Activated naive CD4-positive, alpha-beta T cell treated with anti-CD3 and anti-CD28 coated beads for 36 hours (primary cell): Measurements from ENCODE around the gene SVBP. TPM values are rescaled to one million over a fixed set of nuclear protein-coding genes. Genes with fewer than 3 reads are reported as not detected.
"Not testable (repeated sequence)": the region's sequence is repeated elsewhere in the genome, so short reads cannot be mapped to it uniquely, and the experiment has no call there.

Source experiments
- CTCF ChIA-PET: fragments of 350-600 bp; sonication (Branson Sonifier 250); formaldehyde crosslinking; loops from one replicate; lab custom pipeline; 2021; ENCODE audit warnings: antibody characterized with exemption; lab: Charles Lee
- DNase-seq: peaks from one replicate; pipeline ENCODE4 v3.0.0-alpha.2; 2020
- H3K27ac Mint-ChIP-seq: one replicate; pipeline ENCODE4 v1.8.0; 2021; ENCODE audit warnings: mild to moderate bottlenecking, mixed read lengths
- H3K27me3 Mint-ChIP-seq: one replicate; pipeline ENCODE4 v1.8.0; 2021; ENCODE audit warnings: low read depth, mixed read lengths
- H3K36me3 Mint-ChIP-seq: one replicate; pipeline ENCODE4 v1.8.0; 2021; ENCODE audit warnings: low read depth, mixed read lengths
- H3K4me1 Mint-ChIP-seq: one replicate; pipeline ENCODE4 v1.8.0; 2021; ENCODE audit warnings: low read depth, mixed read lengths
- H3K4me3 Mint-ChIP-seq: one replicate; pipeline ENCODE4 v1.8.0; 2021; ENCODE audit warnings: mild to moderate bottlenecking, moderate library complexity, mixed read lengths
- H3K9me3 Mint-ChIP-seq: one replicate; pipeline ENCODE4 v1.8.0; 2021; ENCODE audit warnings: mixed read lengths
- intact Hi-C: fragments of 100-400 bp; cut with micrococcal nuclease; formaldehyde crosslinking; loops from one replicate; pipeline ENCODE4 v1.15.1; 2023
- total RNA-seq, 2 experiments: library from RNA; stranded (reverse); gene quantifications; one replicate each; pipeline ENCODE4 v1.2.3, GENCODE V29; 2021

The SVBP gene
- total RNA-seq, 2 experiments from 2014 or later, result 16.4 to 17.0 TPM

DNA sequence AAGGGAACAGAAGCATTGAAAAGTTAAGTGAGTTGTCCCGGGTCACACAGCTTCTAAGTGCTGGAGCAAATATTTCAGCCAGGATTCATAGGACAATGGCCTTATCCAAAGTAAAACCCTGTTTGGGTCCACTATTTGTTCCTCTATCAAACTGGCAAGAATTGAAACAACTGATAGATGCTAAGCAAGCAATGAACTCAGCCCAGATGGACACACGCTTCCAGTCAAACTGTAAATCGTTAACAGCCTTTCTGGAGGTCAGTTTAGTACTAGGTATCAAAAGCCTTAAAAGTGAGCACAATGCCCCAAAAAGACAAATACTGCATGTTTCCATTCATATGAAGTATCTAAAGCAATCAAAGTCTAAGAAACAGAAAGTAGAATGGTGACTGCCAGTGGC is 779 bp upstream of the SVBP start:
- CTCF ChIA-PET, result interaction anchor here (0.6 to 1.5 kb wide), 2 partner anchors 17 to 29 kb away, joined by 3 read pairs; partner anchors contain the start of gene ZNF691
- H3K4me1 Mint-ChIP-seq, result peaks cover 22% of the 10 kb centered on the region
- H3K27ac Mint-ChIP-seq, result no peak overlapping the region
- no peak for DNase-seq
- intact Hi-C loops, result loop anchor here (1.0 to 5.0 kb wide), 8 partner anchors 28 to 481 kb away; partner anchors contain the start of genes C1orf50, CCDC30, CFAP57 and EBNA1BP2
- no peaks in the 10 kb centered on the region for H3K9me3 Mint-ChIP-seq
- H3K4me3 Mint-ChIP-seq, result peak overlapping the region; percentile 76
- peaks cover 4% of the 10 kb centered on the region for H3K36me3 Mint-ChIP-seq
- H3K27me3 Mint-ChIP-seq, result no peaks in the 10 kb centered on the region

DNA sequence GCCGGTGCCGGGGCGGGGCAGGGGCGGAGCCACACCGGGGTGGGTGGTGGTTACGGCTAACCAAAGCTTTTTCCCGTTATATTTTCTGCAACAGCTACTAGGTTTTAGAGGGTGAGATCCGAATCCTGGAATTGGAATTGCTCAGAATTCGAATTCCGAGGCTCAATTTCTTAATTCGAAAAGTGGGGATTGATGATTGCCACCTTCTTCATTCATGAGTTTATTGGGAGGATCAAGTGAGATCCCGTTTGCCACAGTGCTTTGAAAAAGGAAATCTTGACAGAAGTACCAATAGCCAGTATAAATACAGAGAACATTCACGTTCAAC is 207 bp upstream of the SVBP start:
- Mint-ChIP-seq H3K36me3 (peaks cover 4% of the 10 kb centered on the region), H3K27ac (no peak overlapping the region), H3K4me1 (peaks cover 17% of the 10 kb centered on the region), H3K4me3 (peak overlapping the region; percentile 76), H3K9me3 (no peaks in the 10 kb centered on the region), H3K27me3 (no peaks in the 10 kb centered on the region)
- intact Hi-C loops, result loop anchor here (1.0 to 5.0 kb wide), 8 partner anchors 29 to 480 kb away; partner anchors contain the start of genes C1orf50, CCDC30, CFAP57 and EBNA1BP2
- no peak for DNase-seq
- CTCF ChIA-PET, result interaction anchor here (0.6 to 1.5 kb wide), 2 partner anchors 17 to 29 kb away, joined by 3 read pairs; partner anchors contain the start of gene ZNF691

DNA sequence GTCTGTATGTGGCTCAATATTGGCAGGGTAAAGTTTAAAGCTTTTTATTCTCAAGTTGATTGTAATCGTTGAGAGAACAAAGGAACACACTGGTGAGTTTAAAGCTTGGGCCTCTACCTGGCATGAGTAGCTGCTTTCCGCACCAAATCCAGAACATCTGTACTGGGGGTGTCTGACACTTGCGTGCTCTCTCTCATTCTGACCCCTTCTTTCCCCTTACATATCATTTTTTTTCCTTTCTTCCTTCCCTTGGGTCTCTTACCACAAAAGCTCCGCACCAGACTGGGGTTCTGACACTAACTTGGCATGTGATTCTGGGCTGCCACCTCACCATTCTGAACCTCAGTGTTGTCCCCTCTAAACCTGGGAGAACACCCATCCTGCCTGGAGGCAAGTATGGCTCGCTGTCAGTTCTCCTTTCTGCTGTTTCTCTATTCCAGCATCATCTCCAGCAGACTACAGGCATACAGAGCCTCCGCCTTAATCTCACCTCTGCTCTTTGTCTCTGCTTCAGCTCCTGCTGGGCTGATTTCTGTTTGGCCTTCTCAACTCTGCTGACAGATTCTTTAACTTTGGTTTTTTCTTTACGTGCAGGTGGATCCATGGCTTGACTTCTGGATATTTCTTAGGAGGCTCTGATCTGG is 1.1 kb downstream of the SVBP start:
- intact Hi-C loops, result loop anchor here (2.0 to 5.0 kb wide), 3 partner anchors 109 to 479 kb away; partner anchors contain the start of genes CCDC30 and FOXJ3
- Mint-ChIP-seq H3K36me3 (peaks cover 4% of the 10 kb centered on the region), H3K4me1 (peaks cover 17% of the 10 kb centered on the region), H3K27ac (peak overlapping the region; percentile 77), H3K27me3 (no peaks in the 10 kb centered on the region), H3K4me3 (peak overlapping the region; percentile 76), H3K9me3 (no peaks in the 10 kb centered on the region)
- peak; percentile 40 for DNase-seq
- CTCF ChIA-PET, result interaction anchor here (0.6 to 1.7 kb wide), 6 partner anchors 35 to 1534 kb away, joined by 3 to 7 read pairs (median 4); partner anchors contain the start of genes C1orf50 and P3H1

DNA sequence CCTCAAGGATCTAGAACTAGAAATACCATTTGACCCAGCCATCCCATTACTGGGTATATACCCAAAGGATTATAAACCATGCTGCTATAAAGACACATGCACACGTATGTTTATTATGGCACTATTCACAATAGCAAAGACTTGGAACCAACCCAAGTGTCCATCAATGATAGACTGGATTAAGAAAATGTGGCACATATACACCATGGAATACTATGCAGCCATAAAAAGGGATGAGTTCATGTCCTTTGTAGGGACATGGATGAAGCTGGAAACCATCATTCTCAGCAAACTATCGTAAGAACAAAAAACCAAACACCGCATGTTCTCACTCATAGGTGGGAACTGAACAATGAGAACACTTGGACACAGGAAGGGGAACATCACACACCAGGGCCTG is 2.4 kb downstream of the SVBP start:
- H3K9me3 Mint-ChIP-seq, H3K36me3 Mint-ChIP-seq, CTCF ChIA-PET, DNase-seq, H3K27me3 Mint-ChIP-seq, H3K4me3 Mint-ChIP-seq, H3K27ac Mint-ChIP-seq: not testable (repeated sequence)
- H3K4me1 Mint-ChIP-seq, result peaks cover 17% of the 10 kb centered on the region
- intact Hi-C loops, result loop anchor here (5.0 kb wide), 2 partner anchors 353 to 478 kb away; partner anchors contain the start of genes CCDC30 and FOXJ3

DNA sequence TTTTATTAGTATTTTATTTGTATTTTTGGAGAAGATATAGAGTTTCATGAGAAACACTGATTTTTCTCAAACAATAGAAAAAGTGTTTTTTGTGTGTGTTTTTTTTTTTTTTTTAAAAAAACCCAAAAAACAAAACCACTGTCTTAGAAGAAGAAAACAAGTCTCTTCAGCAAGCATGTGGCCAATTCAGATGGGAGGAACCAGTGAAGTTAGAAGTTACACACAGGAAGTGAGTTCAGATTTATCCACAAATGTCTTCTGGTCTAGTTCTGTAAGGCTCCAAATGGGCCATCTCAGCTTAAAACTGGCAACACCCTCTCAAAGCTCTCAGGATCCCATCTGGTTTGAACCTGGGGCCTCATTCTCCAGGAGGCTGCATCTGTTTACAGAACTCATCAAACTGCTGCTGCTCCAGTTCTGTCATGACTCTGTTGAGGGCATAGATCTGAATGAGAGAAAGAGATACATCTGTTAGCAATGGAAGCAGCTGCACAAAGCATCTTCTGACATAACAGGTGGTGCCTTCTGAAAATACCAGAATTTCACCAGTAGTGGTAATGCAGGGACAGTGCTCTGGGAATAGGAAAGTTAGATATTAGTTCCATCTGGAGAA is 10.0 kb downstream of the SVBP start:
- Mint-ChIP-seq H3K27ac (no peak overlapping the region), H3K36me3 (peaks cover 8% of the 10 kb centered on the region), H3K27me3 (no peaks in the 10 kb centered on the region), H3K9me3 (no peaks in the 10 kb centered on the region), H3K4me3 (no peak overlapping the region), H3K4me1 (peaks cover 5% of the 10 kb centered on the region)
- no peak for DNase-seq
- CTCF ChIA-PET, result interaction anchor here (1.0 to 1.6 kb wide), 2 partner anchors 29 to 108 kb away, joined by 3 to 4 read pairs; no protein-coding TSS in a partner anchor
- intact Hi-C loops, result no loop called here

DNA sequence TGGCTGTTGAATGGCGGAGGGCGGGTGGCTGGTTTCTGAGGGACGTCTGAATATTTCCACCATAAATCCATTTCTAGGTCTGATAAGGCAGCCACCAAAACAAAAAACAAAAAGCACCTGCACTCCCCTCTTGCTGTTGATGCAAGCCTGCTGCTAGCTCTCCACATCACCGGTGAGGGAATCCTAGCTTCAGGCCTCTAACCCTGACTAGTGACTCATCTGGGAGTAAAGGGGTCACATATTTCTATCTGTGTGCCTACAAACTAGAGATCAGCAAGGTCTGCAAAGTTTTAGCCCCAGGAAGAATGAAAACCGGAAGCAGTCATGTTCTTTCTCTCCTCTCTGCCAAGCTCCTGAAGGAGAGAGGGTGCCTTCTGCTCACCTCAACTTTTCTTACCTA is 10.6 kb downstream of the SVBP start:
- CTCF ChIA-PET, result interaction anchor here (0.5 to 1.6 kb wide), 3 partner anchors 15 to 108 kb away, joined by 3 read pairs; no protein-coding TSS in a partner anchor
- Mint-ChIP-seq H3K4me3 (no peak overlapping the region), H3K27me3 (no peaks in the 10 kb centered on the region)

DNA sequence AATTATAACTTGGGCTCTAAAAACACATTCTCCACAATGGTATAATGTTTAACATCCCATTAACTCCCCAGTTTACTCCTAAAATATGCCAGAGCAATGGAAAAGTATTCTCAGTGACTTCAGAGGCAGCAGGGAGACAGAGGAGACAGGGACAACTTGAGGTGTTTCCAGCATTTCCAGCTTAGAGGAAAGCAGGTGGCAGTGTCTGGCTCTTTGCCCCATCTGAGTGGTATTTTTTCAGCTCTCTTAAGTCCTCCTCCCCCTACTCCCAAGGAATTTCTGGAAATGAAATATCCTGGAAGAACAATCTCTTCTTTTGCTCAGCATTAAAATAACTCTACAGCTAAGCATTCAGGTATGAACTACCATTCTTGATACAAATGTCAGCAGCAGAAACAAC is 11.0 kb downstream of the SVBP start:
- H3K4me1 Mint-ChIP-seq, result peaks cover 5% of the 10 kb centered on the region
- no peak overlapping the region for H3K4me3 Mint-ChIP-seq
- CTCF ChIA-PET, result interaction anchor here (0.5 to 0.9 kb wide), 2 partner anchors 14 to 22 kb away, joined by 3 read pairs; no protein-coding TSS in a partner anchor
- no peak for DNase-seq
- no peaks in the 10 kb centered on the region for H3K9me3 Mint-ChIP-seq
- H3K36me3 Mint-ChIP-seq, result peaks cover 8% of the 10 kb centered on the region
- intact Hi-C loops, result no loop called here
- H3K27me3 Mint-ChIP-seq, result no peaks in the 10 kb centered on the region
- no peak overlapping the region for H3K27ac Mint-ChIP-seq

More for the DNA sequence above, 10.6 kb downstream of the SVBP start:
- Mint-ChIP-seq H3K9me3 (no peaks in the 10 kb centered on the region), H3K36me3 (peaks cover 8% of the 10 kb centered on the region), H3K4me1 (peaks cover 5% of the 10 kb centered on the region), H3K27ac (no peak overlapping the region)
- intact Hi-C loops, result no loop called here
- no peak for DNase-seq

DNA sequence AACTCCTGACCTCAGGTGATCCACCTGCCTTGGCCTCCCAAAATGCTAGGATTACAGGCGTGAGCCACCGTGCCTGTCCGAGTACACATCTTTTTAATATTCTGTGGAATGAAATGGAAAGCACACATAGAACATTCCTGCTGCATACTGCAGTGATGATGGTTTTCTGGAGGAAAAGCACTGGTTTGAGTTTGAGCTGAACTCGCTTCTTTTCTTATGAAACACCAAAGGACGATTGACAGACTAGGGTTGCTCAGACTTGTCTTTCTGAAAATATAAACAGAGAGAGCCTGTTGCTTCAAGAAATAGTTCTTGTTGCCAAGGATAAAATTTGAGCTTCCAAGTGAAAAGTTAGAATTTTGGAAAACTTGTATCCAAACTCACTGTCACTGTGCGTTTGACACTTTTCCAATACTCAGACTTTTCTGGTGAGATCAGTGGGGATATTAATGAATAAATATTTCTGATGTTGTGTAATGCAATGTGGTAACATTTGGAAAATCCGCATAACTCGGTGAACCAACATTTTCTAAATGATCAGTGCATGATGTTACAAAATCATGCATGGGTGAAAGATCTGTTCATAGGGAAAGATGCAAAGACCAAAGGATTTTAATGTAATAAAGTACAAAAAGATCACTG is 15.2 kb downstream of the SVBP start:
- Mint-ChIP-seq H3K4me3 (no peak overlapping the region), H3K9me3 (no peaks in the 10 kb centered on the region), H3K27ac (no peak overlapping the region), H3K27me3 (no peaks in the 10 kb centered on the region), H3K4me1 (no peaks in the 10 kb centered on the region), H3K36me3 (peaks cover 8% of the 10 kb centered on the region)
- intact Hi-C loops, result no loop called here
- CTCF ChIA-PET, result no interaction called here
- no peak for DNase-seq

DNA sequence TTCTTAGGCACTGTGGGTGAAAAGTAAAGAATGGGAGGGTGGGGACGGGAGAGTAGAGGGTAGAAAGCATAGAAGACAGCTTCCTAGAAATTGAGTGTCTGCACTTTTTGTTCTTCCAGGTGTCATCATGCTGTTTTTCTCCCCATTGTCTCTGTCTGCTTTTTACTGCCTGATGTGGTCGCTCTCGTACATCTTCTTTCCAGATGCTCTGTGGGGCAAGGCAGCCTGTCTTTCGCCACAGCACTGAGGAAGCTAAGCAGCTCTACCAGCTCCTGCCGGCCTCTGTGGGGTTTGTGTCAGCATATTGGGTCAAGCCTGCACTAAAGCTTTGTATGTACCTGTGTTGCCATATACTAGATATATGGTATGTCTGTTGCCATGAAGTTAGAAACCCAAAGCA is 19.2 kb downstream of the SVBP start:
- CTCF ChIA-PET, result no interaction called here
- Mint-ChIP-seq H3K4me3 (no peak overlapping the region), H3K27me3 (no peaks in the 10 kb centered on the region), H3K36me3 (no peaks in the 10 kb centered on the region), H3K27ac (no peak overlapping the region), H3K4me1 (no peaks in the 10 kb centered on the region), H3K9me3 (no peaks in the 10 kb centered on the region)
- DNase-seq, result no peak
- intact Hi-C loops, result no loop called here

DNA sequence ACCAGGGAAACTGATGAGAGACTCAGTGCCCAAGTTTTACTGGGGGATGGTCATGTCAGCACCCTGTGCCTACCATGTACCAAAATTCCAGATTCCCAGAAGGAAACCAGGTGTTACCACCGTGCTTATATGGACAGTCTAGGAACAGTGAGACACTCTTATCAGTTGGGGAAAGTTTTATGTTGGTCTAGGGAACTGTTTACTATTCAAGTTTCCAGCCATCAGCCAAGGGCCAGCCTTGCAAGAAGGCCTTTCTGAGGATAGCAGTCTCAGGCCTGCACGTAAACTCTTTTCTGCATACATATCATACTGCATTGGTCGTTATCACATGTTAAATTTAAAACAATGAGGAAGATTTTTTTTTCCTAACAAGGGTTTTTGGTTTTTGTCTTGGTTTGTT is 19.8 kb downstream of the SVBP start:
- CTCF ChIA-PET, result no interaction called here
- no peak overlapping the region for H3K4me3 Mint-ChIP-seq

DNA sequence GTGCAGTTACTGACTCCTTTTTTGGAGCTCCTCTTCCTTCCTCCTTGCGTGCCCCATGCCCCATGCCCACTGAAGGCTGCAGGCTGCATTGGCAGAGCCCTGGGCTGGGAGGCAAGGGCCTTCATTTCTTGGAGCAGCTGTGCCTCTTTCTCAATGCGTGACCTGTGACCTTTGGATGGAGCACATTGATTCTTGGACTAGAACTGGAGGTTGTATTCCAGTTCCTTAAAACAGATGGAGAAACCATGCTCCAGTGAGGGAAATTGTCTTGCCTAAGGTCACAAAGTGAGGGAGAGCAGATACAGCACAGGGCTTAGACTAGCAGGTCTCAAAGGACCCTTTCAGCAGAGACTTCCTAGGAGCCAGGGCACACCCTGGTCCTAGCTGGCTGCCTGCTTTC is 23.4 kb downstream of the SVBP start:
- no peaks in the 10 kb centered on the region for H3K9me3 Mint-ChIP-seq
- H3K4me3 Mint-ChIP-seq, result no peak overlapping the region
- CTCF ChIA-PET, result interaction anchor here (0.9 to 1.2 kb wide), 2 partner anchors 15 to 280 kb away, joined by 3 to 4 read pairs; no protein-coding TSS in a partner anchor

More for the DNA sequence above, 19.8 kb downstream of the SVBP start:
- DNase-seq, result no peak
- Mint-ChIP-seq H3K4me1 (no peaks in the 10 kb centered on the region), H3K36me3 (no peaks in the 10 kb centered on the region), H3K9me3 (no peaks in the 10 kb centered on the region), H3K27ac (no peak overlapping the region), H3K27me3 (no peaks in the 10 kb centered on the region)
- intact Hi-C loops, result no loop called here

DNA sequence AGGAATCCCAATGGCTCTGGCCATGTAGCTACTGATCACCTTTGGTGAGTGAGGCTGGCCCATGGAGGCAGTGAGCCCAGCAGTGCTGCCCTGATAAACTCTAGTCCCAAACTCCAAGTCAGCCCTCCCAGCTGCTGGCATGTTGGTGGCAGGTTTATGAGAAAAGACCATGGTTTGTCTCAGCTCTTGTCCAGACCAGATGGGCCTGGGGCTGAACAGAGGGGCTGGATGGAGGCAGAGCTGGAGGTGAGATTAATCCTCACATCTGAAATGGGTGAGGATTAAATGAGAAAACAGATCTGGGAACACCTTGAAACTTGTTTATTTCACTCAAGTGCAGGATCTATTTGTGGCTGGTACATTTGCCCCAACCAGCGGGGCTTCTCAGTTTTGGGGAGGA is 29.2 kb downstream of the SVBP start:
- DNase-seq, result no peak
- no peak overlapping the region for H3K27ac Mint-ChIP-seq
- peaks cover 4% of the 10 kb centered on the region for H3K36me3 Mint-ChIP-seq
- no peaks in the 10 kb centered on the region for H3K27me3 Mint-ChIP-seq
- H3K4me1 Mint-ChIP-seq, result peaks cover 13% of the 10 kb centered on the region
- H3K4me3 Mint-ChIP-seq, result no peak overlapping the region
- CTCF ChIA-PET, result interaction anchor here (0.5 kb wide), 1 partner anchor 169 kb away, joined by 3 read pairs; no protein-coding TSS in a partner anchor
- no peaks in the 10 kb centered on the region for H3K9me3 Mint-ChIP-seq
- intact Hi-C loops, result no loop called here

More for the DNA sequence above, 23.4 kb downstream of the SVBP start:
- no peaks in the 10 kb centered on the region for H3K36me3 Mint-ChIP-seq
- H3K4me1 Mint-ChIP-seq, result no peaks in the 10 kb centered on the region
- no peak for DNase-seq
- intact Hi-C loops, result no loop called here
- no peak overlapping the region for H3K27ac Mint-ChIP-seq
- no peaks in the 10 kb centered on the region for H3K27me3 Mint-ChIP-seq
